HG03159 (cell line): ENCODE results near the gene GRM6.

Experiments
- ATAC-seq: cut with Tn5 transposase; IDR thresholded peaks from one replicate; pipeline ENCODE4 v1.9.1; 2021; ENCODE audit warnings: mild to moderate bottlenecking, moderate library complexity; ENCODE audit not compliant: unreplicated experiment

The GRM6 gene

GRCh38 chr5:178994580-178995340 is at the start of gene GRM6:
Gene GRM6 (minus strand): TSS chr5:178995320. CDS start chr5:178994944, 376 bp downstream.
- no peak for ATAC-seq

DNA sequence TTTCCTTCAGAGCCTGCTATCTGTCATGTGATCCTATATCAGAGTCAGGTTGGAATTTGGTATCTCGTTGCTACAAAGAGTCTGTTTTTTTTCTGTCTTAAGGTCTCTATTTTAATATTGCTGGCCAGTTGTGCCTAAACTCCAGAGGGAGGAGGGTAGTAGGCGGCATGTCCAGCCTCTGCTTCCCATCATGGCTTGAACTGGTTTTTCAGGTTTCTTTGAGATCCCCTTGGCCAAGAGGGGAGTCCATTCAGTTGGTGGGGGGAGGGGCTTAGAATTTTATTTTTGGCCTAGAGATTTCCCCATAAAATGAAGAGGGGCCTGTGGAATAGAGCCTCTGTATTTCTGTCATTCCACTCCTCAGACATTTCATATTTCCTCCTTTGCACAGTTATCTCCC is 49.6 kb upstream of the GRM6 start:
- no peak for ATAC-seq

GRCh38 chr5:179033004-179033580 is 38.0 kb upstream of the GRM6 start:
- no peak for ATAC-seq

DNA sequence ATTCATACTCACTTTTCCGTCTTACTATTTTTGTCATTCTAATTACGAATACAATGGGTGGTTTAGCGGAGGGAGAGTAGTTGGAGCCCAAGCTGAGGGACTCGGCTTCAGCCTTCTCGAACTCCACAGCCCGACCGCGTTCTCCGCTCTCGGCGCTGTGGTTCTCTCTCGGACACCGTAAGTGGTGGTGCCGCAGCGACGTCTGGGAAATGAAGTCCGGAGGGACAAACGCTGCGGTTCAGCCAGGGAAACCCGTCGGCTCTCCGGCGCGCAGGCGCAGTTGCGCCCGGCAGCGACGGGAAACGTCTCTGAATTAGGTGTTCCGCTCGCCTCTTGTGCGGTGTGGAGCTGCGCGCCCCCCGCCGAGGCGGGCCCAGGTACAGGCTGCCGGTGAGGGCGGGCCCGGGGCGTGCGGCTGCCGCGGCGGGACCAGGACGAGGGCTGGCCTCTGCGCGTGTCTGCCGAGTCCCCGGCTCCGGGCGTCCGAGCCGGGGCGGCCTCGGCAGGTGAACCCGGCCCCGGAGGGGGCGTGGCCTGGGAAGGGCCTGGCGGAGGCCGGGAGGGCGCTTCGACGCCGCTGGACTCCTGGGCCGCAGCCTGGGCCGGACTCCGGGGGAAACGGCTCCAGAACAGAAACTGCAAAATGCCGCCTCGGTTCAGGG is 28.5 kb upstream of the GRM6 start, which contains the start of gene ZNF879:
ZNF879 (plus strand) TSS at position 277 of the 662 bp plus-strand sequence. CDS start 1,201 bp downstream, outside the sequence.
- ATAC-seq, result peak; percentile 88

GRCh38 chr5:179008667-179009066 is 13.5 kb upstream of the GRM6 start:
- no peak for ATAC-seq

- no peak for ATAC-seq
Measured at GRCh38 chr5:179006564-179006963, 11.4 kb upstream of the GRM6 start.

- ATAC-seq, result no peak
Measured at GRCh38 chr5:178998441-178998840, 3.3 kb upstream of the GRM6 start.

GRCh38 chr5:178997191-178997590 is 2.1 kb upstream of the GRM6 start:
- no peak for ATAC-seq

DNA sequence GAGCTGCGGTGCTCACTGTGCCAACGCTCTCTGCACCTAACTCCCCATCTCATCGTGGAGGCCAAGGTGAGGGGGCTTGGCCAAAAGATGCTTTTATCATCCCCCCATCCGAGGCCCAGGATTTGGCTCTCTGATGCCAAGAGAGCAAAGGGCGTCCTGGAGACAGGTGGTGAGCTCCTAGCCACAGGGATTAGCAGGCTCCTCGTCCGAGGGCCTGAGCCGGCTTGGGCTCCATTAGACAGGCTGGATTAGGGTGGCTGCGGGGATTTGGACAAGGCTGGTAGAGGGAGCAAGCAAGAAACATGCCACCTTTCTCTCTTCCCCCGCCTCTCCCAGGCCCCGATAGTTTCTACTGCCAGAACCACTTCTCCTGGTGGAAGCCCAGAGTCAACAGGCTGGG is 1.0 kb upstream of the GRM6 start:
- no peak for ATAC-seq

GRCh38 chr5:178995341-178995690 is 196 bp upstream of the GRM6 start:
- no peak for ATAC-seq

- no peak for ATAC-seq
Measured at GRCh38 chr5:178993955-178994579, 1.1 kb downstream of the GRM6 start.

GRCh38 chr5:178993236-178993765 is 1.8 kb downstream of the GRM6 start:
- no peak for ATAC-seq

DNA sequence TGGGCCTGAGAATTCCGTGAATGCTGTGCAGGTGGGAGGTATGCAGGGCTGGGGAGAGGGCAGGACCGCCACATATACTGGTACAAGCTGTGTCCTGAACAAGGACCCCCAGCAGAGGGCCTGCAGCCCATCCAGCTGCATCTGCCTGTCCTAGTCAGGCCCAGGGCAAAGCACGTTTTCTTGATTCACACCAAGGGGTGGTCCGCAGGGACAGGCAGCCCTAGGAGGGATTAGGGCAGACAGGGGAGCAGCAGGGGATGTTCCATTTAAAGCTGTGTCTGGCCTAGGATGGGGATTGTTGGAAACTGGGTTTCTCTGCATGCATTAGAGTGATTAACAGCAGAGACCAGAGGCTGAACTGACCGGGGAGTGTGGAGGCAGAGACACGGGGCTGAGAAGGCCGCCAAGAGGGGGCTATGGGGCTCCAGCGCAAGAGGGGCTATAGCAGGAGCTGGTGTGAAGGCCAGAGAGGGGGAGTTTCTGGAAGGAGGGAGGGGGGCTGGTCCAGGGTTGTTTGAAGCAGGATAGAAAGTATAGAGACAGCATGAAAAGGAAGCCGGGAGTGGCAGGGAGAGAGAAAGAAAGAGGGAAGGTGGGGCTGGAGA is 2.7 kb downstream of the GRM6 start:
- no peak for ATAC-seq

DNA sequence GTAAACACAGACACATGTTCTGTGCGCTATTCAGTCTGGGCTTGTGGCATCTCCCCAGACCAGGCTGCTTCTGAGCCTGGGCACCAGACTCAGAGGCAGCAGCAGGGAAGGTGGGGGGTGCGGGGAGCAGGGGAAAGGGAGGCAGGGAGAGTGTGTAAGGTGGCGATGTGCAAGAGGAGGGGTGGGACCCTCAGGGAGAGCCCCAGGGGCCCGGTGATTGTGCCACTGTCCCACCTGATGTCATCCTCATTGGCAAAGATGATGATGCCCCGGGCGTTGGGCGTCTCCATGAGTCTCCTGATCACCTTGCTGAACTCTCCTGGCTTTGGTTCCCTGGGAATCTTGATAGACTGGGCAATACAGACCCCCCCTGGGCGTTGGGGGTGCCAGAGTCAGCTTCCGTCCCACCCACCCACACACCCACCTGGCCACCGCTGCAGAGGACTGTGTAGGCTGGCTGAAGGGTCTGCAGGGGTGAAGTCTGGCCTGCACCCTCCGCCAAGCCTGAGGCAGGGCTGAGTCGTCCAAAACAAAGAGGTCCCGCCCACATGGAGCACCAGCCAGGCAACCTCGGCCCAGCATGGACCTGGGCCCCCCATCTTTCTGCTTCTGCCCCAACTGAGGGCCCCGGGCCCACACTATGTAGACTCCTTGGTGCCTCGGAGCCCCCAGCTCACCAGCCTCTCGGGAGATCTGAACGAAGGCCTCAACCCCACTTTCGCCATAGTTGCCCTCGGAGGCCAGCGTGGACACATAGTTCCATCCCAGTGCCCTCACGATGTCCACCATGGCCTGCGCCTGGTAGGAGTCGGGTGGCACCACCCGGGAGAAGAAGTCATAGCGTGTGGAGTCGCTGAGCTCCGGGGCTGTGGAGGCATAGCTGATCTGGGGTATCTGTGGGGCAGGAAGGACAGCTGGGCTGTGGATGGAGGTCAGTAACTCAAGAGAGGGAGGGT is 3.7 kb downstream of the GRM6 start:
- no peak for ATAC-seq

DNA sequence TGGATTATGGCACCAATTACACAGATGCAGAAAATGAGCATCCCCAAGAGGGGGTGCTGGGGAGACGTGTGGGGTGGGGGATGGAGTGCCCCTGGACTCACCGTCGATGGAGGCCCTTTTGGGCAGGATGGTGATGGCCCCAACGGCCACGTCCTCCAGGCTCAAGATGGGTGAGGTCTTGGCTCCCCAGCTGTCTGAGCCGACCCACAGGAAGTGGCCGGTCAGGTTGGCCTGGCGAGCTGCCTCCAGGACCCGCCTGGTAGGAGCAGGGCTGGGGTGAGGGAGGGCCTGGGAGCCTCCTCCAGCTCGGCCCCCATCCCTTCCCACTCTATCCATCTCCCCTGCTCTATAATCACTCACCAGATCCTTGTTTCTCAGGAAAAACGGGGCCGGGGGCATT is 4.6 kb downstream of the GRM6 start:
- no peak for ATAC-seq

DNA sequence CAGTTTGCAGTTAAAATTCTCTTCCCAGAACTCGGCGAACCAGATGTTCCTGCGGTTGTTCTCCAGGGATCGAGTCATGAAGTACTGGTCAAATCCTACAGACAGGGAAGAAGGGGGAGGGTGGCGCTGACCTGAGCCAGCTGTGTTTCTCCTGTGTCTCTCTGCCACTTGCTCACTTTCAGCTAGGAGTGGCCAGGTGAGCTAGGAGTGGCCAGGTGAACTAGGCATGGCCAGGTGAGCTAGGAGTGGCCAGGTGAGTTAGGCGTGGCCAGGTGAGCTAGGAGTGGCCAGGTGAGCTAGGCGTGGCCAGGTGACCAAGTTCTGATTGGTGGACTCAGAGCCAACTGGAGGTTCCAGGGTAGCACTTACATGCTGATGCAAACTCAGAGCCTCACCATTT is 5.8 kb downstream of the GRM6 start:
- ATAC-seq, result no peak

- ATAC-seq, result no peak
Measured at GRCh38 chr5:178988436-178989220, 6.5 kb downstream of the GRM6 start.

DNA sequence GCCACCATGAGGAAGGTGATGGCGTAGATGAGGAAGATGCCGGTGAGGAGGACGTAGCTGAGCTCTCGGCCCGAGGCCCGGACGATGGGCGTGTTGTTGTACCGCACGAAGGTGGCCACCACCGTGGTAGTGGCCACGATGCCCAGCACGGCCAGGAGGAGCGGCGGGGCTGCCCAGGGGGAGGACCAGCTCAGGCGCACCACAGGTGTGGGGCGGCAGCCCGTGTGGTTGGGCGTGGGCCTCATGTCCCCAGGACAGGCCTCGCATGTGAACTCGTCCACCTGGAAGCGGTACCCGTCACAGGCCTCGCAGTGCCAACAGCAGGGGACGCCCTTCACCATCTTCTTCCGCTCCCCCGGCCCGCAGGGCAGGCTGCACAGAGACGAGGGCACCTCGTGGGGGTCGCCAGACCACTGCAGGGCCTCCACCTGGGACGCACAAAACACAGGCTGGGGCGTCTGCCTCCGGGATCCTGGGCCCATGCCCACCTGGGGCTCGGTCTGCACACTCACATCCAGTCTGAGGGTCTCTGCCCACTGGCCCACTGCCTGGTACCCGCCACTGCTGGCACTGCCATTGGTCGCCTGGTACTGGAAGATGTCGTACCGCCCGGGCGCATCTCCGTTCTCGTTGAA is 8.7 kb downstream of the GRM6 start:
- ATAC-seq, result no peak
